Mucosa of descending colon (tissue), 3 donors: ENCODE measurements around the gene CCL1. TPM values are rescaled to one million over a fixed set of nuclear protein-coding genes. Genes with fewer than 3 reads are reported as not detected.

ENCODE experiments used
- ATAC-seq: fragments of 200-7000 bp; cut with Tn5 transposase; one replicate; pipeline ENCODE4 v1.9.1; 2020; ENCODE audit warnings: mild to moderate bottlenecking, moderate library complexity
- DNase-seq, 3 donors: peaks; one replicate each; pipeline ENCODE4 v3.0.0-alpha.2; 2020
- H3K36me3 ChIP-seq: fragments of 200-600 bp; one replicate; pipeline ENCODE4 v1.8.0; 2021; ENCODE audit warnings: low read depth, mild to moderate bottlenecking
- H3K4me1 ChIP-seq: fragments of 200-600 bp; one replicate; pipeline ENCODE4 v1.8.0; 2021; ENCODE audit warnings: low read depth, mild to moderate bottlenecking
- H3K4me3 ChIP-seq: fragments of 200-600 bp; one replicate; pipeline ENCODE4 v1.8.0; 2021; ENCODE audit warnings: mild to moderate bottlenecking
- H3K9me3 ChIP-seq: fragments of 200-600 bp; one replicate; pipeline ENCODE4 v1.8.0; 2021; ENCODE audit warnings: mild to moderate bottlenecking
- CTCF ChIP-seq: fragments of 200-600 bp; IDR thresholded peaks from one replicate; pipeline ENCODE4 v1.8.0; 2022; ENCODE audit warnings: antibody characterized with exemption, mild to moderate bottlenecking
- intact Hi-C, 2 donors: fragments of 100-400 bp; cut with DNase I in 1 of 2; cut with micrococcal nuclease in 1 of 2; formaldehyde crosslinking; loops; one replicate each; pipeline versions ENCODE4 v1.11.0 to v1.11.1; 2022; cut with DNase I, micrococcal nuclease
- long read RNA-seq, 2 donors: library from polyadenylated mRNA; unstranded; transcript quantifications; one replicate each; pipeline ENCODE4 v2.0.0, GENCODE V29; 2019 to 2021
- total RNA-seq, 3 donors: library from RNA; stranded (reverse); fragmentation: NEBNext Ultra II Directional in 2 of 3; extraction: Animal tissue kit (Norgen Biotek cat#: 25700) in 2 of 3; gene quantifications; one replicate each; pipeline versions ENCODE4 v1.2.1 to v1.2.4, GENCODE V29; 2021 to 2023
- donor health status: DM: no; HTN: no; CAD: no; lungs with moderate emphysema.
- donor health status: DM: no; HTN: no; CAD: no.
- donor health status: DM: no; HTN: yes; CAD: no.

CCL1 gene, protein sequence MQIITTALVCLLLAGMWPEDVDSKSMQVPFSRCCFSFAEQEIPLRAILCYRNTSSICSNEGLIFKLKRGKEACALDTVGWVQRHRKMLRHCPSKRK
- not detected for total RNA-seq
- long read RNA-seq, donor 1, result 0 reads
- long read RNA-seq, donor 2, result 0 reads

GRCh38 chr17:34363183-34363661 is at the start of gene CCL1:
CCL1 (minus strand) TSS chr17:34363233; CDS start chr17:34363161, 72 bp downstream.
- H3K4me3 ChIP-seq, result no peak within 1 kb of the TSS
- ATAC-seq, result no peak

DNA sequence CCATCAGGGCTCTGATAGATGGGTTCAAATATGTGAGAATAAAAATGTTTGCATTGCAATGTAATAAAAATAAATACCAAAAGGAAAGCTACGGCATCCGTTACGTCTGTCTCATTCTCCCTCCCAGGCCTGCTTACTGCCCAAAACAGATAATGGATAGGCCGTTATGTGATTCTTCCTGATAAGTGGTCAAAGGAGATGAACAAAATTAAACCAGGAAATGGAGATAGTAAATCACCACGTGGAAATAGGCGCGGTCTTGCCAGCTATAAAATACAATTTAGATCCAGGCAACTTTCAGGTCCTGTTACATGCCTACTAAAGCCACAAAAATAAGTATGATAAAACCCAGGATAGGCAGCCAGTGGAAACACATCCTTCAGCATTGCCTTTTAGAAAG is 49.5 kb upstream of the CCL1 start:
- DNase-seq, result no peak
- H3K4me3 ChIP-seq, result no peak overlapping the region
- H3K9me3 ChIP-seq, result no peaks in the 10 kb centered on the region
- no peak for TF ChIP-seq CTCF
- no peaks in the 10 kb centered on the region for H3K36me3 ChIP-seq
- ATAC-seq, result no peak
- H3K4me1 ChIP-seq, result no peaks in the 10 kb centered on the region
- intact Hi-C loops, result no loop called here

More at GRCh38 chr17:34363183-34363661, at the start of gene CCL1:
- no peak for TF ChIP-seq CTCF
- no peaks in the 10 kb centered on the region for H3K9me3 ChIP-seq
- H3K36me3 ChIP-seq, result no peaks in the 10 kb centered on the region
- no peak for DNase-seq
- no peaks in the 10 kb centered on the region for H3K4me1 ChIP-seq
- intact Hi-C loops, result loop anchor here in 1 of 2 donors (5.0 kb wide), 1 partner anchor 166 kb away; no protein-coding TSS in a partner anchor

- Histone ChIP-seq H3K36me3 (no peaks in the 10 kb centered on the region), H3K4me1 (no peaks in the 10 kb centered on the region), H3K9me3 (no peaks in the 10 kb centered on the region), H3K4me3 (no peak overlapping the region)
- DNase-seq (no peak), ATAC-seq (no peak)
- TF ChIP-seq CTCF, result no peak
- intact Hi-C loops, result no loop called here
These were observed 48.8 kb upstream of the CCL1 start for GRCh38 chr17:34411646-34412421.

- ATAC-seq (no peak), DNase-seq (no peak)
- Histone ChIP-seq H3K4me1 (no peaks in the 10 kb centered on the region), H3K36me3 (no peaks in the 10 kb centered on the region), H3K4me3 (no peak overlapping the region), H3K9me3 (no peaks in the 10 kb centered on the region)
- intact Hi-C loops, result no loop called here
- TF ChIP-seq CTCF, result no peak
These were observed 46.3 kb upstream of the CCL1 start for GRCh38 chr17:34409352-34409751.

- Histone ChIP-seq H3K4me1 (no peaks in the 10 kb centered on the region), H3K36me3 (no peaks in the 10 kb centered on the region), H3K4me3 (no peak overlapping the region), H3K9me3 (no peaks in the 10 kb centered on the region)
- intact Hi-C loops, result no loop called here
- DNase-seq (no peak), ATAC-seq (no peak)
- TF ChIP-seq CTCF, result no peak
These were observed 45.4 kb upstream of the CCL1 start for GRCh38 chr17:34408439-34408838.
